Endothelial cell of umbilical vein (primary cell): ENCODE results near the gene INTS2. TPM values are rescaled to one million over a fixed set of nuclear protein-coding genes. Genes with fewer than 3 reads are reported as not detected.

Experiments
- BruUV-seq: library from RNA; stranded (reverse); fragments of 400-500 nt; replicated peaks from 2 replicates; lab custom pipeline; 2021; lab: Mats Ljungman, UMichigan
- CTCF ChIA-PET: fragments of 300-600, 350-600 bp; sonication (Branson Sonifier 250); formaldehyde crosslinking; loops from one replicate; lab custom pipeline; 2021; ENCODE audit warnings: antibody characterized with exemption, inconsistent platforms; lab: Charles Lee
- POLR2A ChIA-PET: fragments of 300-600, 350-600 bp; sonication (Branson Sonifier 250); formaldehyde crosslinking; loops from one replicate; lab custom pipeline; 2021; ENCODE audit warnings: antibody characterized with exemption, inconsistent platforms; lab: Charles Lee
- DNase-seq: peaks from one replicate; pipeline ENCODE4 v3.0.0-alpha.2; 2011; ENCODE audit warnings: low read depth, low spot score
- FAIRE-seq: peaks from 2 replicates; lab custom pipeline; 2011; peaks lifted over from hg19 to GRCh38; lab: Jason Lieb, UNC
- H2AFZ ChIP-seq: 2 replicates; pipeline ENCODE4 v1.6.0; 2012; ENCODE audit warnings: low read depth, low read length, control low read depth, inconsistent platforms
- H3K27ac ChIP-seq: 2 replicates; pipeline ENCODE4 v1.5.1; 2011; ENCODE audit warnings: low read depth, mild to moderate bottlenecking, control low read depth, low read length, moderate library complexity; ENCODE audit not compliant: insufficient read depth
- H3K27me3 ChIP-seq, 2 experiments: 2 replicates each; pipeline versions ENCODE4 v1.6.0 to v1.6.1; 2011; ENCODE audit warnings: low read length in 2 of 2, mixed read lengths in 1 of 2; ENCODE audit not compliant: control insufficient read depth in 2 of 2, insufficient read depth in 2 of 2
- H3K36me3 ChIP-seq, 2 experiments: 2 replicates in 1 of 2; 3 replicates in 1 of 2; pipeline ENCODE4 v1.5.1; 2011; ENCODE audit warnings: low read length in 2 of 2, mild to moderate bottlenecking in 1 of 2, moderate library complexity in 1 of 2; ENCODE audit not compliant: control insufficient read depth in 2 of 2, insufficient read depth in 2 of 2; ENCODE audit errors: extremely low read depth in 1 of 2
- H3K4me1 ChIP-seq: 3 replicates; pipeline ENCODE4 v1.5.1; 2011; ENCODE audit warnings: mild to moderate bottlenecking, low read length; ENCODE audit not compliant: control insufficient read depth, insufficient read depth; ENCODE audit errors: extremely low read depth
- H3K4me2 ChIP-seq: 2 replicates; pipeline ENCODE4 v1.6.1; 2011; ENCODE audit warnings: low read length, control low read depth, mixed read lengths; ENCODE audit not compliant: insufficient read depth
- H3K4me3 ChIP-seq, 3 experiments: fragments of 200-600 bp in 1 of 3; sonication (generic), shearing (Covaris generic) in 1 of 3; replicated peaks in 1 of 3; 2 replicates each; pipeline ENCODE4 v1.5.1; 2011 to 2016; ENCODE audit warnings: control low read depth in 3 of 3, low read length in 3 of 3, mild to moderate bottlenecking in 2 of 3, inconsistent platforms in 1 of 3, low read depth in 1 of 3, moderate library complexity in 1 of 3; ENCODE audit not compliant: insufficient read depth in 1 of 3
- H3K79me2 ChIP-seq: 2 replicates; pipeline ENCODE4 v1.6.0; 2012; ENCODE audit warnings: low read length, inconsistent platforms; ENCODE audit not compliant: control insufficient read depth, insufficient read depth
- H3K9ac ChIP-seq: replicated peaks from 2 replicates; pipeline ENCODE3; 2011; ENCODE audit warnings: low read length, control low read depth; ENCODE audit not compliant: insufficient read depth; ENCODE audit errors: extremely low read depth
- H3K9me1 ChIP-seq: replicated peaks from 3 replicates; pipeline ENCODE4 v1.6.0; 2011; ENCODE audit warnings: mild to moderate bottlenecking, low read length; ENCODE audit not compliant: control insufficient read depth, insufficient read depth; ENCODE audit errors: extremely low read depth
- H3K9me3 ChIP-seq: replicated peaks from 2 replicates; pipeline ENCODE4 v1.5.1; 2012; ENCODE audit warnings: low read length, inconsistent platforms; ENCODE audit not compliant: control insufficient read depth, insufficient read depth
- H4K20me1 ChIP-seq: replicated peaks from 2 replicates; pipeline ENCODE3; 2011; ENCODE audit warnings: mild to moderate bottlenecking, low read length; ENCODE audit not compliant: control insufficient read depth, insufficient read depth; ENCODE audit errors: extremely low read depth
- CTCF ChIP-seq, 2 donors: IDR thresholded peaks; 1 replicate in 1 of 2; 2 replicates in 1 of 2; pipeline ENCODE4 v1.5.1; 2011; ENCODE audit warnings: low read length in 2 of 2, mild to moderate bottlenecking in 2 of 2, moderate library complexity in 2 of 2, control low read depth in 1 of 2, inconsistent platforms in 1 of 2, low read depth in 1 of 2; ENCODE audit not compliant: insufficient read depth in 1 of 2; ENCODE audit errors: extremely low read depth in 1 of 2
- EZH2 ChIP-seq: IDR thresholded peaks from 2 replicates; pipeline ENCODE4 v1.6.1; 2012; ENCODE audit warnings: borderline replicate concordance, low read depth, mild to moderate bottlenecking, moderate library complexity, low read length, inconsistent platforms; ENCODE audit not compliant: severe bottlenecking
- FOS ChIP-seq: IDR thresholded peaks from 2 replicates; pipeline ENCODE4 v1.6.1; 2011; ENCODE audit warnings: mild to moderate bottlenecking, low read length, moderate library complexity, borderline replicate concordance; ENCODE audit not compliant: insufficient read depth
- GATA2 ChIP-seq: IDR thresholded peaks from 2 replicates; pipeline ENCODE4 v1.7.0; 2011; ENCODE audit warnings: low read depth, mild to moderate bottlenecking, moderate library complexity, mixed read lengths, low read length; ENCODE audit not compliant: insufficient read length, insufficient read depth
- JUN ChIP-seq: IDR thresholded peaks from 2 replicates; pipeline ENCODE4 v1.6.1; 2011; ENCODE audit warnings: borderline replicate concordance, low read depth; ENCODE audit not compliant: insufficient read length, insufficient read depth
- MYC ChIP-seq: IDR thresholded peaks from one replicate; pipeline ENCODE4 v1.6.1; 2011; ENCODE audit warnings: mild to moderate bottlenecking, low read depth, low read length
- POLR2A ChIP-seq: IDR thresholded peaks from 2 replicates; pipeline ENCODE4 v1.6.1; 2012; ENCODE audit warnings: low read depth, mild to moderate bottlenecking, control low read depth, low read length
- POLR2AphosphoS5 ChIP-seq: IDR thresholded peaks from 2 replicates; pipeline ENCODE4 v1.6.1; 2012; ENCODE audit warnings: low read depth, mild to moderate bottlenecking, control low read depth, low read length, moderate library complexity; ENCODE audit not compliant: insufficient read depth
- dilution Hi-C: fragments of 300-500 bp; cut with MboI; formaldehyde crosslinking; loops from one replicate; pipeline ENCODE4 v1.15.0; 2019; ENCODE audit warnings: low sequenced_read_pairs; ENCODE audit not compliant: extremely low pct_ligation_motif_present
- intact Hi-C: fragments of 100-400 bp; cut with micrococcal nuclease; formaldehyde crosslinking; loops from one replicate; pipeline ENCODE4 v1.10.0; 2022
- polyA plus RNA-seq, 4 experiments: library from polyadenylated mRNA; depleted of rRNA in 3 of 4; stranded (reverse) in 3 of 4; unstranded in 1 of 4; fragments of >200 nt; gene quantifications; 2 replicates each; pipeline versions ENCODE4 v1.2.1 to v1.2.3, GENCODE V29; 2011 to 2012; ENCODE audit warnings: missing spikeins in 1 of 4
- total RNA-seq: library from RNA; stranded (reverse); gene quantifications from 2 replicates; pipeline ENCODE4 v1.2.3, GENCODE V29; 2021
- TF ChIP-seq, protein P1 (sequence below): IDR thresholded peaks from 2 replicates; pipeline ENCODE4 v1.6.1; 2011; ENCODE audit not compliant: insufficient read depth, insufficient read length

The INTS2 gene
- total and polyA plus RNA-seq, 2 donors (not counting 3 experiments of a cell fraction or from before 2014, with no cell fraction given), result 6.2 to 13.4 TPM

DNA sequence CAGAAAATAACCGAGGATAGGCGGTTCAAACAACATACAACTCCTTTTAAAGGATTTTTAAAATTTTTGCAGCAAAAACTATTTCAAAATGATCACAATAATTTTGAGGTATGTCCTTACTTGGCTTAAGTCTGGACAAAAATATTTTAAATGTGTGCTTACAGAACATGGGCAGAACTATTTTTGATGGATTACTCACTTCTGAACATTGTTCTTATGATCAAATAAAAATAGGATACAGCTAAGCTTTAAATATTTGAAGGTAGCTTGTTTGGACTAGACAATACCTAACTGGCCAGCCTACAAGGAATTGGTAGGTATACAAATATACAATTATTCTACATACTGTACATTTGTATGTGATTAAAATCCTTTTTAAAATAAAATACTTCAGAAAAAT lies 14.3 kb upstream of the INTS2 start:
- Histone ChIP-seq H3K27ac (no peak overlapping the region), H3K9me3 (no peaks in the 10 kb centered on the region), H3K4me2 (no peak overlapping the region), H3K9ac (no peak overlapping the region), H2AFZ (no peak overlapping the region), H3K9me1 (no peaks in the 10 kb centered on the region), H3K4me1 (no peaks in the 10 kb centered on the region), H3K27me3 (no peaks in the 10 kb centered on the region), H3K79me2 (no peaks in the 10 kb centered on the region), H4K20me1 (no peaks in the 10 kb centered on the region), H3K4me3 (no peak overlapping the region), H3K36me3 (peaks cover 6 to 8% of the 10 kb centered on the region in 2 experiments)
- FAIRE-seq, result no peak
- no TSS peak for BruUV-seq
- intact Hi-C loops (no loop called here), dilution Hi-C loops (no loop called here)
- TF ChIP-seq MYC (no peak), CTCF (IDR thresholded peaks at IDR 0.05; ENCODE audit: extremely low read depth in 1 of 2, insufficient read depth in 1 of 2, low read depth in 1 of 2, low read length in 2 of 2) (no peak), POLR2AphosphoS5 (no peak), POLR2A (no peak), EZH2 (no peak), GATA2 (no peak), FOS (no peak), JUN (no peak)
- TF ChIP-seq, protein P1, sequence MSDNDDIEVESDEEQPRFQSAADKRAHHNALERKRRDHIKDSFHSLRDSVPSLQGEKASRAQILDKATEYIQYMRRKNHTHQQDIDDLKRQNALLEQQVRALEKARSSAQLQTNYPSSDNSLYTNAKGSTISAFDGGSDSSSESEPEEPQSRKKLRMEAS, result no peak
- POLR2A ChIA-PET, result no interaction called here
- DNase-seq, result no peak
- CTCF ChIA-PET, result interaction anchor here (0.5 to 2.3 kb wide), 3 partner anchors 9 to 29 kb away, joined by 3 to 5 read pairs (median 4); no protein-coding TSS in a partner anchor
